Measurements from ENCODE around the gene MYRIP.

MYRIP gene

GRCh38 chr3:40254891-40255290, 445.5 kb downstream of the MYRIP start (continued):
- TF ChIP-seq ZC3H10 (CRISPR knock-in tag; IDR thresholded peaks at IDR 0.05): no peak
- no peak for TF ChIP-seq ISL1 (CRISPR knock-in tag; IDR thresholded peaks at IDR 0.05)
- no peak for TF ChIP-seq ZFP30 (CRISPR knock-in tag; IDR thresholded peaks at IDR 0.05)
- no peak for TF ChIP-seq BACH2 (CRISPR knock-in tag; IDR thresholded peaks at IDR 0.05; ENCODE audit: borderline replicate concordance)
- no peak for TF ChIP-seq ZNF70 (CRISPR knock-in tag; IDR thresholded peaks at IDR 0.05)
- TF ChIP-seq TOX (CRISPR knock-in tag; IDR thresholded peaks at IDR 0.05; ENCODE audit: borderline replicate concordance): no peak
- TF ChIP-seq PPARA (CRISPR knock-in tag; IDR thresholded peaks at IDR 0.05; ENCODE audit: borderline replicate concordance): no peak
- no peak for TF ChIP-seq ZNF8 (CRISPR knock-in tag; IDR thresholded peaks at IDR 0.05)
- TF ChIP-seq GLIS3 (CRISPR knock-in tag; IDR thresholded peaks at IDR 0.05): no peak
- TF ChIP-seq CSDC2 (CRISPR knock-in tag; IDR thresholded peaks at IDR 0.05): no peak
- TF ChIP-seq ARNTL (CRISPR knock-in tag; IDR thresholded peaks at IDR 0.05; ENCODE audit: borderline replicate concordance, low read depth): no peak

- TF ChIP-seq BACH2 (CRISPR knock-in tag; IDR thresholded peaks at IDR 0.05; ENCODE audit: borderline replicate concordance) (no peak), TCF4 (CRISPR knock-in tag; IDR thresholded peaks at IDR 0.05; ENCODE audit: borderline replicate concordance) (no peak), ARNTL (CRISPR knock-in tag; IDR thresholded peaks at IDR 0.05; ENCODE audit: borderline replicate concordance, low read depth) (no peak), SNAI2 (CRISPR knock-in tag; IDR thresholded peaks at IDR 0.05) (no peak), POU6F1 (CRISPR knock-in tag; IDR thresholded peaks at IDR 0.05; ENCODE audit: borderline replicate concordance, low read depth) (no peak), ZNF8 (CRISPR knock-in tag; IDR thresholded peaks at IDR 0.05) (no peak), GLIS3 (CRISPR knock-in tag; IDR thresholded peaks at IDR 0.05) (no peak), CSRNP3 (CRISPR knock-in tag; IDR thresholded peaks at IDR 0.05) (no peak), ZC3H10 (CRISPR knock-in tag; IDR thresholded peaks at IDR 0.05) (no peak), ZNF70 (CRISPR knock-in tag; IDR thresholded peaks at IDR 0.05) (no peak), ZNF565 (CRISPR knock-in tag; conservative IDR thresholded peaks at IDR 0.05; ENCODE audit: low read depth) (no peak), OSR1 (CRISPR knock-in tag; IDR thresholded peaks at IDR 0.05) (no peak), CSDC2 (CRISPR knock-in tag; IDR thresholded peaks at IDR 0.05) (no peak), ZFP30 (CRISPR knock-in tag; IDR thresholded peaks at IDR 0.05) (no peak), TOX (CRISPR knock-in tag; IDR thresholded peaks at IDR 0.05; ENCODE audit: borderline replicate concordance) (no peak), ZFP3 (CRISPR knock-in tag; IDR thresholded peaks at IDR 0.05) (no peak), PATZ1 (CRISPR knock-in tag; IDR thresholded peaks at IDR 0.05; ENCODE audit: borderline replicate concordance) (no peak), ESRRG (CRISPR knock-in tag; IDR thresholded peaks at IDR 0.05) (no peak), TSHZ2 (CRISPR knock-in tag; IDR thresholded peaks at IDR 0.05) (no peak), CREB5 (CRISPR knock-in tag; IDR thresholded peaks at IDR 0.05; ENCODE audit: low read depth) (no peak)
- ATAC-seq: no peak
These were observed 446.1 kb downstream of the MYRIP start for GRCh38 chr3:40255532-40255931.

- ATAC-seq: no peak
- TF ChIP-seq ZC3H10 (CRISPR knock-in tag; IDR thresholded peaks at IDR 0.05): no peak
- TF ChIP-seq ZNF70 (CRISPR knock-in tag; IDR thresholded peaks at IDR 0.05): no peak
- TF ChIP-seq BACH2 (CRISPR knock-in tag; IDR thresholded peaks at IDR 0.05; ENCODE audit: borderline replicate concordance): no peak
- no peak for TF ChIP-seq CSDC2 (CRISPR knock-in tag; IDR thresholded peaks at IDR 0.05)
- no peak for TF ChIP-seq ISL1 (CRISPR knock-in tag; IDR thresholded peaks at IDR 0.05)
- no peak for TF ChIP-seq PATZ1 (CRISPR knock-in tag; IDR thresholded peaks at IDR 0.05; ENCODE audit: borderline replicate concordance)
- TF ChIP-seq ARNTL (CRISPR knock-in tag; IDR thresholded peaks at IDR 0.05; ENCODE audit: borderline replicate concordance, low read depth): no peak
- TF ChIP-seq POU6F1 (CRISPR knock-in tag; IDR thresholded peaks at IDR 0.05; ENCODE audit: borderline replicate concordance, low read depth): no peak
- TF ChIP-seq SNAI2 (CRISPR knock-in tag; IDR thresholded peaks at IDR 0.05): no peak
- no peak for TF ChIP-seq GLIS3 (CRISPR knock-in tag; IDR thresholded peaks at IDR 0.05)
- no peak for TF ChIP-seq PPARA (CRISPR knock-in tag; IDR thresholded peaks at IDR 0.05; ENCODE audit: borderline replicate concordance)
- TF ChIP-seq RARB (CRISPR knock-in tag; IDR thresholded peaks at IDR 0.05): no peak
These were observed 448.7 kb downstream of the MYRIP start for GRCh38 chr3:40258064-40258463.
